CMK (cell line): ENCODE data around the gene WDR27.

Source experiments
- DNase-seq: peaks from one replicate; pipeline ENCODE4 v3.0.0-alpha.2; 2010; ENCODE audit warnings: low read depth

WDR27 gene

DNA sequence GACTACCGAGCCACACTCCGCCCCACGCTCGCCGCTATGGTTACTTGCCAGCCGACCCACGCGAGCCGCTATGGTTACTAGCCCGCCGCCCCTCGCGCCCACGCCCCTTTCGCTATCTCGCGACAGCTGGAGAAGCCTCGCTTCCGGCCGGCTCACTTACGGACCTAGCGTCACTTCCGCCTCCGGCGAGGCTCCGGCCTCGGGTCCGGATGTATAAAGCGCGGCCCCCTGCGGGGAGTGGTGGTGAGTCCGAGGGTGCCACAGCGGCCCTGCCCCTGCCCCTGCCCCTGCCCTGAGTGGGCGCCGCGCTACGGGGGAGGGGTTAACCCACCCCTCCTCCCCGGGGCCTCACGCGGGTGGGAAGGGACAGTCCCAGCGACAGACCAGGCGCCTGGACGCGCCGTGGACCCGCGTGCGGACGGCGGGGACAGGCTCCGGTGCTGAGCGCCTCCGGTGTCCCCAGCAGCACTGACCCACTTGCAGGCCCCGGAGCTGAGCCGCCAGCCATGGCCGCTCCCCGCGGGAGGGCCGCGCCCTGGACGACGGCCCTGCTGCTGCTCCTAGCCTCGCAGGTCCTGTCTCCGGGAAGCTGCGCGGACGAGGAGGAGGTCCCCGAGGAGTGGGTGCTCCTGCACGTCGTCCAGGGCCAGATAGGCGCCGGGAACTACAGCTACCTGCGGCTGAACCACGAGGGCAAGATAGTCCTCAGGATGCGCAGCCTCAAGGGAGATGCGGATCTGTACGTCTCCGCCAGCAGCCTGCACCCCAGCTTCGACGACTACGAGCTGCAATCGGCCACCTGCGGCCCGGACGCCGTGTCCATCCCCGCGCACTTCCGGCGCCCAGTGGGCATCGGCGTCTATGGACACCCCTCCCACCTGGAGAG, at the start of gene WDR27, which contains the start of gene C6orf120:
WDR27 (minus strand) TSS at position 76 of the 886 bp plus-strand sequence. CDS start 13,024 bp downstream, outside the sequence.
C6orf120 (plus strand) TSS at position 173 of the 886 bp plus-strand sequence; CDS start at position 507, 334 bp downstream.
- DNase-seq, result peak; percentile 93

DNA sequence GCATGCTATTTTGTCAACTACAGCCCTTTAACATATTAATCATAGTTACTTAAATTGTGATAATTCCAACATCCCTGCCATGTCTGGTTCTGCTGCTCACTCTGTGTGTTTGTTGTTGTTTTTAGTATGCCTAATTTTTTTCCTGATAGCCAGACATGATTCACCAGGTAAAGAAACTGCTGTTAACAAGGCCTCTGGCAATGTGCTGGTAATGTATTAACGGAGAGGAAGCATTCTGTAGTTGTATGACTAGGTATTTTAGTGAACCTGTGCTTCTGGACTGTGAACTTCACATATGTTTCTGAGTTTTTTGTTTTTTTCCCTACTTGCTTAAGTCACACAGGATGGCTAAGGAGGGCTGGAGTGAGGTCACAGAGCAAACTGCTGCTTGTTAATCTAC, 44.7 kb upstream of the WDR27 start:
- no peak for DNase-seq

DNA sequence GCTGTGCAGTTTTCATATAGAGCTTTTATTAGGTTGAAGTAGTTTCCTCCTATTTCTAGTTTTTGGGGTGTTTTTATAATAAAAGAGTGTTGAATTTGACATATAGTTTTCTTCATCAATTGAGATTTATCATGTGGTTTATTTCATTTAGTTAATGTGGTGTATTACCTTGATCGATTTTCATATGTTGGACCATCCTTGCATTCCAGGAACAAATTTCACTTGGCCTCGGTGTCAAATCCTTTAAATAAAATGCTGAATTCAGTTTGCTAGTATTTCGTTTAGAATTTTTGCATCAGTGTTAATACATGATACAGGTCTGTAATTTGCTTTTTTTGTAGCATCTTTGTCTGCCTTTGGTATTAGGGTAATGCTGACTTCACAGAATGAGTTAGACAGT, 43.6 kb upstream of the WDR27 start:
- DNase-seq, result no peak

DNA sequence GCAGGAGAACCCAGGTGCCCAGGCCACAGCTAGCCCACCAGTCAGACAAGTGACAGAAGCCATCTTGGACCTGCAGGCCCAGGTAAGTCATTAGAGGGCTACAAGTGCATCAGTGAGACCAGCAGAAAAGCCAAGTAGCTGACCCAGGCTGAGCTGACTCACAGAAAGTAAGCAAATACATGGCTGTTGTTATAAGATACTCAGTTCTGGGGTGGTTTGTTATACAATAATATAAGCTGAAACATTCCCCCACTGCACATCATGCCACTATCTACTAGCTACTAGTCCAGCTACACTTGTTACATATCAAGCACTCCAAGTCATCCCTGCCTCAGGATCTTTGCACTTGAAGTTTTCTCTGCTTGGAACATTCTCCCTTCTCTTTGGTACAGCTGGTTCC, 39.5 kb upstream of the WDR27 start:
- no peak for DNase-seq

DNA sequence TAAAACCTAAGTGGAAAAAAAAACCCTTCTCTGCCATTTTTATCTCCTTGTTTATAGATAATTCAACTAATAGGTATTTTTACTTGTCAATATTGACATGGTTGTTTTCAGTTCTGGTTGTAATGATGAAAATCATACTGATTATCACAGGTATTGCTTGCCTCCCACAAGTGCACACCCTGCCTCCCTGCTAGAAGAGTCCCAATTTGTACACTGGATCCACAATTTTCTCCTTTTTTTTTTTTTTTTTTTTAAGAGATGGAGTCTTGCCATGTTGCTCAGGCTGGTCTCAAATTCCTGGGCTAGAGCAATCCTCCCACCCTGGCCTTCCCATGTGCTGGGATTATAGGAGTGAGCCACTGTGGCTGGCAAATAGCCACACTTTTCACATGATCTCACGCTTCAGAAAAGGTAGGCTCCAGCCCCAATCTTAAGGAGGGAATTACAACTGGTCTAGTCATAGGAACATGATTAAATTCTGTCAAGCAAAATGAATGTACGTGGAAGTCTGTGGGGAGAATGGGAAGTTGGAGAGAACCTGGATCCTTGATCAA, 37.2 kb upstream of the WDR27 start:
- no peak for DNase-seq

DNA sequence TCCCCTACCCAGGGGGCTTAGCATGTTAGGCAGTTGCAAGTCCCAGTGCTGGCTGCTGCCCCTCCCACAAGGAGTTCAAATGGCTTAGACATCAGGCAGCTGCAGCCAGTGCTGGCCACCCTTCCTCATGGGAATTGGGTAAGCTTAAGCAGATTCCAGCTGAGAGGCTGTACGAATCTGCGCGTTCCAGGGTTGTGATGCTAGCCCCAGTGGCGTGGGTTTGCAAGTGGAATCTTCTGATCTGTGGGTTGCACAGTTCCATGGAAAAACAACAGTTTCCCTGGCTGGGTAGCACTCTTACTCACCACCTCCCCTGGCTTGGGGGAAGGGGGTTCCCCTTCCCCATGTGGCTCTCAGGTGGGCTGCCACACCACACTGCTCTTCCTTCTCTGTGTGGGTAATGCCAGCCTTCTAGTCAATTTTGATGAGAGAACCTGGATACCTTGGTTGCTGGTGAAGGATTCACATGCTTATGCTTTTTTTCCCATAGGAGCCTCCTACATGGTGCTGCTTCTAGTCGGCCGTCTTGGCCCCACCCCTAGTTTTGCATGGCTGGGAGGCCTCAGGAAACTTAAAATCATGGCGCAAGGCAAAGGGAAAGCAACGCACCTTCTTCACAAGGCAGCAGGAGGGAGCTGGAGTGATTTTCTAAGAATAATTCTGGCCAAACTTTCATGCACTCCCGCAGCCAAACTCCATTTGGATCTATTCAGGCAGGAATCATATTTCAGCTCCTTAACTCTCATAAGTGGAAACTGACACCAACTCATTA, 36.6 kb upstream of the WDR27 start:
- no peak for DNase-seq

DNA sequence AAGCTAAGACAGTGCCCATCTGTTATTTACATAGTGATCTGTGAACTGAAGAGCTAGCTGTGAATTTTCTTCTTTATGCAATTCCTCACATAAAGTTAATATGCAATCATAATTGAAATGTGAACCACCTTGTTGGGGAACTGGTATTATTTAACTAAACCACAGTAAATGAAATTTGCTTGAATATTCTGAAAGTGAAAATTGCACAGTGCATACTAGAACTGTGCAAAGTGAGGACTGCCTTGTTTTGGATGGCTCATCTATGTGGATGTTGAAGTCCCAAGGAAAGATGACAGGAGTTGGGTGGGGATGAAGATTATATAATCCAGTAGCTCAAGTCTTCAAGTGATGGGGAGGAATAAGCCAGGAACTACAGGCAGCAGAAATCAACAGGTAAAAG, 28.1 kb upstream of the WDR27 start:
- DNase-seq, result no peak

DNA sequence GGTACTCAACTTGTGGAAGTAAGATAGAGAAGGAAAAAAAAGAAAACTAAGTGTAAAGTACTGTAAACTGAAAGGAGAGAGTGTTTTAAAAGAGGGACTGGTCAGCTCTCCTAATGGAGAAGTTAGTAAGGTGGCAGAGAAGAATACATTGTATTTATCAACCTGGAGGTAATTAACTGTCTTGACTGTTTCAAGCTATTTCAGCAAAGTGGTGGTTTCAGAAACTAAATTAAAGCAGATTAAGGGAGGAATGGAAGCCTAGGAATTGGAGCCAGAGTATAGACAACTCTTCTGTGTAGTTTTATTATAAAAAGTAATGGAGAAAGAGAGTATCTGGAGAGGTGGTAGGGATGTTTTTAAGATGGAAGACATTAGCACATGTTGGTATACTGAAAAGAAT, 25.1 kb upstream of the WDR27 start:
- no peak for DNase-seq

DNA sequence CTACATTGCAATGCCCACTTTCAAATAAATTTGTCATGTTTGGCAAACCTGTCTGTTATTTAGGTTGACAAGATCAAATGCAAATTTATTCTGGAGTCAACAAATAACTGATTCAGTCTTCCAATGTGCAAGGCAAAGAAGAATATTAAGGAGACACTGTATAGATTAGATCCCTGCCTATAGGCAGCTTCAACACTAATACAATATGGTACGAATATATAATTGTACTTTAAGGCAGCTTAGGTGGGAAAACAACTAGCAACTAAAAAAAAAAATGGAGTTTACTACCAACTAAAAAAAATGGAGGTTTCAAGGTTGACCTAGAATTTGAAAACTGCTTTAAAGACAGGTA, 24.2 kb upstream of the WDR27 start:
- DNase-seq, result no peak

DNA sequence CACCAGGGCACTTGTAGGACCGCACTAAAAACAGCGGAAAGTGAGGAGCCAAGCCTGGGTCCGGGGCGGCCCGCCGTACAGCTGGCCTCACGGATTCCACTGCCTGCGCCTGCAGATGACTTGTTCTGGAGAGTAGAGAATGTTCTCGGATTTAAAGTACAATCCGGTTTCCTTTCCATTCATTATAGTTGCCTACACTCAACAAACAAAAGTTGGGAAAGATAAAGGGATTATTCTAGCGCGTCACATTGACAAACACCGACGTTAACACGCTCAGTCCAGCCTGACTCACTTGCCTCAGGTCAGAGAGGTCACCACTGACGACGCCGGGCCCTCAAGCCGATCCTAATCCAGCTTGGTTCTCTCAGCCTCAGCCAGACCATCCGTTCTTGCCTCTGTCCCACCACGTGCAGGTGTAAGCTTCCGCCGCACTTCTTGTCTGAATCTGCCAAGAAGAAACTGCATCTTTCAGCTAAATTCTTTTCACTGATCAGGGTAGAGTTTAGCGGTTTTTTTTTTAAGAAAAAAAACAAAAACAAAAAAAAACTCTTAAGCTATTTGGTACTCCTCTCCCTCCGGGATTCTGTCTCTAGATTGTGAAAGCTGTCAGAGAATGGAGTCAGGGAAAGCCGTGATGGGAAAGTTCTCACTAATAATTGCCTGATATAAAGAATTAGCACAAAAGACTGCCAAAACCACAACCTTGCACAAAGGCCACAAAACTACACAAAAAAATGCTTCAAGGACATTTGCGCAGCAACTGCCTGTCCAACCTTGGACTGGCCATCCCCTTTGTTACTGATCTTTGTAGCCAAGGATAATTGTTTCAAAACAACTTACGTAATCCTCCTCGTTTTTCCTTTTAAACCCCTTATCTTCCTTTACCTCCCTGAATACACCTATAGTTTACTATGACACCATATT, 23.6 kb upstream of the WDR27 start:
- DNase-seq, result no peak

DNA sequence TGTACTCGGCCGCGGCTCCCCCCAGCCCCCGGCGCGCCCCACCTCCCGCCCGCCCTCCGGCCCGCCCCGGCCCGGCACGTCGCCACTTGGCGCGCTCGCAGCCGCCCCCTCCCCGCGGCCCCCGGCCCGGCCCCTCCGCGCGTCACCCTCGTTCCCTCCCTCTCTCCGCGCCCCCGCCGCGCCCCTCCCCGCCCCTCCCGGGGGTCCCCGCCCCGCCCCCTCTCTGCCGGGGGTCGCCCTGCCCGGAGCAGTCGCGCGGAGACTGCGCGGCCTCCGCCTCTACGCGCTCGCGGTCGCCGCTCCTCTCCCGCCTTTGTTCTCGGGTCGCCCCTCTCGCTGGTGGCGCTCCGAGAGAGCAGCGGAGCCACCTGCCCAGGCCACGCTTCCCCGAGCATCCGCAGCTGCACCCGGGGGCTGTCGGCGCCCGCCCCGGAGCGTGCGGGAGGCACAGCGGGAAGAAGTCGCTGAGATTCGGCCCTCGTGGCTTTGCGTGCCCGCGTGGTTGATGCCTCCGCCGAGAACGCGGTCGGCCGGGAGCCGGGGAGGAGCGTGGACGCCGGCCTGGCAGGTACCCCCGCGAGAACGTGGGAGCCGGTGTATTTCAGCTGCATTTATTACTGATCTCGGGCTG, 22.8 kb upstream of the WDR27 start, which contains the start of gene PHF10:
PHF10 (minus strand) TSS at position 7 of the 631 bp plus-strand sequence. CDS start 569 bp downstream, outside the sequence.
- DNase-seq, result no peak

DNA sequence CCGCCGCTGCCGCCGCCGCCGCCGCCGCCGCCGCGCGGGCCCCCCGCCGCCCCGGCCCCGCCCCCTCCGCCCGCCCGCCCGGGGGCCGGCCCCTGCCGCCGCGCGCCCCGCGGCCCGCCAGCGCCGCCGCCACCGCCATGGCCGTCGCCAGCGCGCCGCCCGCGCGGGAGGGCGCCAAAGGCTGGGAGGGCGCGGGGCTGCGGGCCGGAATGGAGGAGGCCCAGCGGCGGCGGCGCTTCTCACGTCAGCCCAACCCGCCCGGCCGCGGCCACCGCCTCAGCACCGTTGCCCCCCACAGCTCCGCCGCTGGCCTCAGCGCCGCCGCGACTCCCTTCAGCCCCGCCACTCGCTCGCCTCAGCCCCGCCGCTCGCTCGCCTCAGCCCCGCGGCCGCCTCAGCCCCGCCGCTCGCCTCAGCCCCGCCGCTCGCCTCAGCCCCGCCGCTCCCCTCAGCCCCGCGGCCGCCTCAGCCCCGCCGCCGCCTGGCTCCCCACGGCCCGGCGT, 22.2 kb upstream of the WDR27 start:
- DNase-seq, result no peak

DNA sequence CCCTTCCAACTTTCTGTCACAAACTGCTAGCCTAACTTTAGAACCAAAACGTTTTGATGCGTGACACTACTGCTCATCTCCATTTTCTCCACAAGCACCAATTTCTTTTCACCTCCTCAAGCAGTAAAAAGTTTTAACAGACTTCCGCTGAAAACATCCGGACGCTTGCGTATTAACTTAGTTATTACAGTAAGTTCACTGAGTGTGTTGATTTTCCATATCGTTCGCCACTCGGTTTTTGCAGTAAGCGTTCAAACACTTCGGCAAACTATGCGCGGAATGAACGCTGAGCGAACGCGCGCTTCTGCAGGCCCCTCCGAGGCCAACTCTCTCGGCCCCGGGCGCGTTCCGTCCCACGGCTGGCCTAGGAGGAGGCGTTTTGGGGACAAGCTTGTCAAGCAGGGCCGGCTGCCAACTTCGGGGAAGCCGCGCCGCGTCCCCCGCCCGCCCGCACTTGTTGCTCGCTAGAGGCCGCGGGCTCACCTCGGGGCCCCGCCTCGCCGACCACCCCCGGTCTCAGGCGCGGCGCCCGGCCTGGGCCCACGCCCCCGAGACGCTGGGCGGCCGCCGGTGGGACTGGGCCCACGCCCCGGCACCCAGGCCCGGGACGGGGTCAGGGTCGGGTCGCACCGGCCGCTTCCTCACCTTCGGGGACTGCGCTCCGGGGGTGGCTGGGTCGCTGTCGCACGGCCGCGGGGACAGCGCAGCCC, 21.5 kb upstream of the WDR27 start:
- DNase-seq, result no peak

DNA sequence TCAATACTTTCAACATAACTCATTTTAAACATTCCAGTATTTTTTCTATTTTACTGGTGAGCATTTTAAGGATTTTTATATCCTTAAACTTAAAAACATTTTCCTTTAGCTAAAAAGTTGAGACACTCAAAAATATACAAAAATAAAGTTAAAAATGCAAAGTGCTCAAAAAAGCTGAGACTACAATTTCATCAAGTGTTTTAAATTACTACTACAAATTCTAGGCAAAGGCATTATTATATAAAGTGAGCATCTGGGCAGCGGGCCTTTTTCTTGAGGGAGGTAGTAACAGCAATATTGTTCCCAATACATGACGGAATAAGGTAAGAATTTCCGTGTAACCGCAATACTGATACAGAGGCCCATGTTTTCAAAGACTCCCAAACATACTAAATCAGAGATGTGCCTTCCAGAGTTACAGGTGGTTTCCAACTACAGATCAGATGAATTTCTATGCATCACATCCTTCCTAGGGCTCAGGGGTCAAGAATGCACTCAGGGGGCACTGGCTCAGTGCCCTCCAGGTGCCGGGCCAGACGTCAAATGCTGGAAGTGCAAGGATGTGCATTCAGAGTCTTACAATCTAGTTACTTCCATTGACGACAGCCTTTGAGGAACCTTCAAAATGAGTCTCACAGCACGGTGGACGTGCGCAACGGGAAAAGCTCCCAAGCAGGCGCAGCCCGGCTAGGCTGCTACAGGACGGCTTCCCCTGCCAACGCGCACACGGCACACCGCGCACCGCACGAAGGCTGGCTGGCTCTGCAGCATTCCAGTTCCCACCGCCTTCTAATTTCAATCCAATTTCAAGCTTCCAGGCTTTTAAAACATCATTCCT, 20.8 kb upstream of the WDR27 start:
- DNase-seq, result no peak

DNA sequence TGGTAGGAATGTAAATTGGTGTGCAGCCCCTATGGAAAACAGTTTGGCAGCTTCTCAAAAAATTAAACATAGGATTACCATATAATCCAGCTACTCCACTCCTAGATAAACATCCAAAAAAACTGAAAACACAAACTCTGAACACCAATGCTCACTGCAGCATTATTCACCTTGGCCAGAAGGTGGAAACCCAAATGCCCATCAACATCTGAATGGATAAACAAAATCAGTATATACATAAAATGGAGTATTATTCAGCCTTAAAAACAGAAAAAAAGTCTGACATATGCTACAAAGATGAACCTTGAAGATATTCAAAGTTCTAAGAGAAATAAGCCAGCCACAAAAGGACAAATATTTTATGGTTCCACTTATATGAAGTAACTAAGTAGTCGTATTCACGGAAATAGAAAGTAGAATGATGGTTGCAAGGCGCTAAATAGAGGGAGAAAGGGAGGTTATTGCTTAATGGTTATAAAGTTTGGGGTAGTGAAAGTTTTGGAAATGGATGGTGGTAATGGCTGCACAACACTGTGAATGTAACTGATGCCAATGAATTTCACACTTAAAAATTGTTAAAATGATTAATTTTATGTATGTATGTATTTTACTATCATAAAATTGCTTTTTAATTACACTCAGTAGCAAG, 18.5 kb upstream of the WDR27 start:
- DNase-seq, result no peak

DNA sequence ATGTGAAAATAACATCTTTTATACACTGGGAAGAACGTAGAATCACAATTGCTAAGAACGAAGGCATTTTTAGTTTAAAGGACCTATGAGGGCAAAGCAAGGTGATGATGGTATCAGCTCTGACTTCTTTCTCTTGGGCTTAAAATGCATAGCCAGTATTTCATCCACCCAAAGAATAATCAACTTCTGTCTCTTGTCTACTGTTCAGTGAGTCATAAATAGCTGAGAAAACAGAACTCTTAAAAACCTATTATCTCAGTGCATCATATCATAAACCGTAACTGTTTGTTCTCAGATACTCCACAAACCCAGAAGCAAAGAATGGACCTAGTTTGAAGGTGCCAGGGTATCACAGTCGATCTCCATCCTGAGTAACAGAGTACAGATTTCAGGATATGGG, 17.3 kb upstream of the WDR27 start:
- DNase-seq, result no peak

DNA sequence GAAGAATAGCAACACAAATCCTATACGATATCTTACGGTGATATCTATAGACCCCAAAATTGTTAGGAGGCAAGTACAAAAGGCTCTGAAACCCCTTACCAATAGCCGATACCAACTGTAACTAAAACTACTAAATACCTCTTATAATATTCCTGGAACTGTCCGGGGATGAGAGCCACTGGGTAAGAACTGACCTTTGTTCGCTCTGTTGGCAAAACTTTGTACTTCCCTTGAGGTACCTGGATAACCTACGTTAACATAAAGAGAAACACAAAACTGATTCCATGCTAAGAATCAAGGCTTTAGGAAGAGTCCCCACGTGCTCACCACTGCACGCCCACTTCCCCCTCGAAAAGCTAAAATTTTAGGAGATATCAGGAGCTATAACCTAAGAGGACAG, 12.8 kb upstream of the WDR27 start:
- DNase-seq, result no peak

DNA sequence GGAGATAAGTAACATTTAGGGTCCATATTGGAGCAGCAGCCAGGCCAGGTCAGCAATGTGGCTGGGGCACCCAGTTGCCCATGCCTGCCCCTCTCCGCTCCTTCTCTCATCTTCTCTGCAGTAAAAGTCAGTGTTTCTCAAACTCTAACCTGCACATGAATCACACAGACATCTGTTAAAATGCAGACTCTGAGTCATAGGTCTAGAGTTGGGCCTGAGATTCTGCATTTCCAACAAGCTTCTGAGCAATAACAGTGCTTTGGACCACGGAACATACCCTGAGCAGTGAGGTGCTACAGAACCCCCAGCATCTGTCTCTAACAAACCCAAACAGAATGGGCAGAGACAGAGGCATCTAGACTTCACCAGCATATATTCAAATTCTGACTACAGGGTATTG, 12.3 kb upstream of the WDR27 start:
- no peak for DNase-seq

DNA sequence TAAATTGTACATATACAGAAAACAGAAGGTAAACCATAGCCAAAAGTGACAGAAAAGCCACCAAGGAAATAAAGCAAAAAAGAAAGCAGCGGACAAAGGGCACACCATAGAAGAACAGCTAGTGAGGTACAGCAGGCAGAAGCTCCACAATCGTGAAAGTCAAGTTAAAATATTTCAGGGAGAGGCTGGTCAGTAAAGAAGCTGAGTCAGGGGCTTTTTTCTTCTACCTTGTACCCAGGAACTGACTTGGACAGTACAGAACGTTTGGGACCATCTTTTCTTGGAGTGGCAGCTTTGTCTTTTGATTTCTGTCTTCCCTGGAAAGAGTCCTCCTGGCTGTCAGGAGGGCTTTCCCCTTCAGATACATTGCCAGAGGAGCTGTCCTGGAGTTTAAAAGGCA, 8.2 kb upstream of the WDR27 start:
- no peak for DNase-seq
